HG02885 (cell line): ENCODE measurements around the gene TMEM252.
A peak's percentile ranks its signal among the peaks of the same experiment; 100 is the strongest.

ENCODE experiments used
- ATAC-seq: cut with Tn5 transposase; IDR thresholded peaks from one replicate; pipeline ENCODE4 v1.9.1; 2021; ENCODE audit warnings: mild to moderate bottlenecking; ENCODE audit not compliant: unreplicated experiment, poor library complexity

Gene TMEM252

GRCh38 chr9:68540712-68541535 is at the start of gene TMEM252:
TMEM252 (minus strand) TSS chr9:68540883; CDS start chr9:68540814, 69 bp downstream.
- no peak for ATAC-seq

- ATAC-seq = no peak
Observed at GRCh38 chr9:68585034-68585761, 44.5 kb upstream of the TMEM252 start.

- peak; percentile 93 for ATAC-seq
Observed at GRCh38 chr9:68584189-68585033, 43.7 kb upstream of the TMEM252 start.

- no peak for ATAC-seq
Observed at GRCh38 chr9:68581696-68582095, 41.0 kb upstream of the TMEM252 start.

- peak; percentile 80 for ATAC-seq
Observed at GRCh38 chr9:68577774-68578591, 37.3 kb upstream of the TMEM252 start.

GRCh38 chr9:68575817-68576216 is 35.1 kb upstream of the TMEM252 start:
- ATAC-seq = no peak

GRCh38 chr9:68574150-68574549 is 33.5 kb upstream of the TMEM252 start:
- no peak for ATAC-seq

- no peak for ATAC-seq
Observed at GRCh38 chr9:68567565-68567964, 26.9 kb upstream of the TMEM252 start.

GRCh38 chr9:68562461-68562860 is 21.8 kb upstream of the TMEM252 start:
- no peak for ATAC-seq

- no peak for ATAC-seq
Observed at GRCh38 chr9:68560071-68560844, 19.6 kb upstream of the TMEM252 start.

GRCh38 chr9:68558545-68558944 is 17.9 kb upstream of the TMEM252 start:
- ATAC-seq = no peak

- ATAC-seq = no peak
Observed at GRCh38 chr9:68555437-68556150, 14.9 kb upstream of the TMEM252 start.

- ATAC-seq = no peak
Observed at GRCh38 chr9:68552700-68553476, 12.2 kb upstream of the TMEM252 start.

GRCh38 chr9:68551191-68551590 is 10.5 kb upstream of the TMEM252 start:
- no peak for ATAC-seq

GRCh38 chr9:68548241-68548640 is 7.6 kb upstream of the TMEM252 start:
- ATAC-seq = no peak

GRCh38 chr9:68547417-68547816 is 6.7 kb upstream of the TMEM252 start:
- no peak for ATAC-seq

GRCh38 chr9:68546596-68547390 is 6.1 kb upstream of the TMEM252 start:
- ATAC-seq = peak; percentile 74
